Epithelial cell of prostate (primary cell): Measurements from ENCODE around the gene TRIM2.
"Not testable (repeated sequence)": the region's sequence is repeated elsewhere in the genome, so short reads cannot be mapped to it uniquely, and the experiment has no call there.

Experiments used
- DNase-seq: peaks from one replicate; pipeline ENCODE4 v3.0.0-alpha.2; 2011; ENCODE audit warnings: low read depth, low spot score
- H3K27ac ChIP-seq: fragments of 450-650 bp; 2 replicates; pipeline ENCODE4 v1.5.1; 2017; ENCODE audit warnings: mild to moderate bottlenecking

TRIM2 gene

GRCh38 chr4:153186046-153186728 is 18.1 kb upstream of the TRIM2 start:
- no peak overlapping the region for H3K27ac ChIP-seq
- no peak for DNase-seq

GRCh38 chr4:153189016-153189801 is 15.0 kb upstream of the TRIM2 start:
- H3K27ac ChIP-seq, result no peak overlapping the region
- no peak for DNase-seq

GRCh38 chr4:153191795-153192363 is 12.4 kb upstream of the TRIM2 start:
- H3K27ac ChIP-seq, result no peak overlapping the region
- no peak for DNase-seq

- no peak for DNase-seq
- H3K27ac ChIP-seq, result no peak overlapping the region
Observed at GRCh38 chr4:153197301-153197700, 6.9 kb upstream of the TRIM2 start.

GRCh38 chr4:153198719-153199118 is 5.5 kb upstream of the TRIM2 start:
- no peak for DNase-seq
- no peak overlapping the region for H3K27ac ChIP-seq

- not testable (repeated sequence) for DNase-seq, H3K27ac ChIP-seq
Observed at GRCh38 chr4:153203746-153204145, 497 bp upstream of the TRIM2 start.

- no peak for DNase-seq
- no peak overlapping the region for H3K27ac ChIP-seq
Observed at GRCh38 chr4:153204728-153205648, 745 bp downstream of the TRIM2 start.

GRCh38 chr4:153205757-153206156 is 1.5 kb downstream of the TRIM2 start:
- H3K27ac ChIP-seq, result no peak overlapping the region
- peak; percentile 14 for DNase-seq

- no peak for DNase-seq
- no peak overlapping the region for H3K27ac ChIP-seq
Observed at GRCh38 chr4:153206534-153206933, 2.3 kb downstream of the TRIM2 start.

- H3K27ac ChIP-seq, result no peak overlapping the region
- DNase-seq, result no peak
Observed at GRCh38 chr4:153207027-153207426, 2.8 kb downstream of the TRIM2 start.

- DNase-seq, result no peak
- no peak overlapping the region for H3K27ac ChIP-seq
Observed at GRCh38 chr4:153207567-153207966, 3.3 kb downstream of the TRIM2 start.

GRCh38 chr4:153209410-153209809 is 5.2 kb downstream of the TRIM2 start:
- no peak overlapping the region for H3K27ac ChIP-seq
- DNase-seq, result no peak

- no peak for DNase-seq
- no peak overlapping the region for H3K27ac ChIP-seq
Observed at GRCh38 chr4:153210727-153211126, 6.5 kb downstream of the TRIM2 start.

- peak; percentile 20 for DNase-seq
- H3K27ac ChIP-seq, result peak overlapping the region; percentile 19
Observed at GRCh38 chr4:153211986-153212728, 7.9 kb downstream of the TRIM2 start.

GRCh38 chr4:153212736-153213135 is 8.5 kb downstream of the TRIM2 start:
- peak overlapping the region; percentile 19 for H3K27ac ChIP-seq
- peak; percentile 36 for DNase-seq

- no peak for DNase-seq
- H3K27ac ChIP-seq, result no peak overlapping the region
Observed at GRCh38 chr4:153215921-153216320, 11.7 kb downstream of the TRIM2 start.

GRCh38 chr4:153216546-153216945 is 12.3 kb downstream of the TRIM2 start:
- DNase-seq, result no peak

GRCh38 chr4:153217440-153217839 is 13.2 kb downstream of the TRIM2 start:
- DNase-seq, result peak; percentile 20
- no peak overlapping the region for H3K27ac ChIP-seq

More at GRCh38 chr4:153216546-153216945, 12.3 kb downstream of the TRIM2 start:
- no peak overlapping the region for H3K27ac ChIP-seq

GRCh38 chr4:153218961-153219360 is 14.7 kb downstream of the TRIM2 start:
- no peak for DNase-seq
- no peak overlapping the region for H3K27ac ChIP-seq
